GM12872 (cell line): ENCODE results near the gene ITIH2.

ENCODE experiments used
- CTCF ChIP-seq: IDR thresholded peaks from 3 replicates; pipeline ENCODE4 v1.5.1; 2011; ENCODE audit warnings: low read depth, mild to moderate bottlenecking, low read length, moderate library complexity; ENCODE audit not compliant: insufficient read depth

The ITIH2 gene

GRCh38 chr10:7789390-7789789 is 86.3 kb downstream of the ITIH2 start:
- TF ChIP-seq CTCF = no peak

GRCh38 chr10:7792541-7792940 is 89.4 kb downstream of the ITIH2 start:
- TF ChIP-seq CTCF = no peak

- TF ChIP-seq CTCF = no peak
These were observed 91.3 kb downstream of the ITIH2 start for GRCh38 chr10:7794251-7795026.

GRCh38 chr10:7795605-7796004 is 92.5 kb downstream of the ITIH2 start:
- TF ChIP-seq CTCF = no peak

- no peak for TF ChIP-seq CTCF
These were observed 94.5 kb downstream of the ITIH2 start for GRCh38 chr10:7797582-7797981.
